ENCODE data around the gene CKAP2L. TPM values are rescaled to one million over a fixed set of nuclear protein-coding genes. Genes with fewer than 3 reads are reported as not detected.

The CKAP2L gene
- total and polyA plus RNA-seq, 9 of the 15 experiments (the other 6 are each of a cell fraction or from before 2014, with no cell fraction given): 10.4 to 21.9 (median 14.2) TPM

GRCh38 chr2:112712903-112713584, 51.4 kb downstream of the CKAP2L start (continued):
- TF ChIP-seq RREB1 (CRISPR knock-in tag; IDR thresholded peaks at IDR 0.05): no peak
- TF ChIP-seq SNAPC5 (CRISPR knock-in tag; IDR thresholded peaks at IDR 0.05): no peak
- TF ChIP-seq, protein P1, sequence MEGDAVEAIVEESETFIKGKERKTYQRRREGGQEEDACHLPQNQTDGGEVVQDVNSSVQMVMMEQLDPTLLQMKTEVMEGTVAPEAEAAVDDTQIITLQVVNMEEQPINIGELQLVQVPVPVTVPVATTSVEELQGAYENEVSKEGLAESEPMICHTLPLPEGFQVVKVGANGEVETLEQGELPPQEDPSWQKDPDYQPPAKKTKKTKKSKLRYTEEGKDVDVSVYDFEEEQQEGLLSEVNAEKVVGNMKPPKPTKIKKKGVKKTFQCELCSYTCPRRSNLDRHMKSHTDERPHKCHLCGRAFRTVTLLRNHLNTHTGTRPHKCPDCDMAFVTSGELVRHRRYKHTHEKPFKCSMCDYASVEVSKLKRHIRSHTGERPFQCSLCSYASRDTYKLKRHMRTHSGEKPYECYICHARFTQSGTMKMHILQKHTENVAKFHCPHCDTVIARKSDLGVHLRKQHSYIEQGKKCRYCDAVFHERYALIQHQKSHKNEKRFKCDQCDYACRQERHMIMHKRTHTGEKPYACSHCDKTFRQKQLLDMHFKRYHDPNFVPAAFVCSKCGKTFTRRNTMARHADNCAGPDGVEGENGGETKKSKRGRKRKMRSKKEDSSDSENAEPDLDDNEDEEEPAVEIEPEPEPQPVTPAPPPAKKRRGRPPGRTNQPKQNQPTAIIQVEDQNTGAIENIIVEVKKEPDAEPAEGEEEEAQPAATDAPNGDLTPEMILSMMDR (IDR thresholded peaks at IDR 0.05 in 2 of 3, conservative IDR thresholded peaks at IDR 0.05 in 1 of 3; ENCODE audit: insufficient read depth in 2 of 3, low read depth in 1 of 3, low read length in 3 of 3): no peak
- no peak for TF ChIP-seq ZNF408 (CRISPR knock-in tag; IDR thresholded peaks at IDR 0.05; ENCODE audit: low read depth)
- TF ChIP-seq PRMT5 (CRISPR knock-in tag; IDR thresholded peaks at IDR 0.05): no peak
- TF ChIP-seq SMARCE1 (IDR thresholded peaks at IDR 0.05): 0 out of 2 replicates have a peak, but pooled peaks have one; percentile 44
- 0 out of 2 replicates have a peak, but pooled peaks have one; percentile 7 for TF ChIP-seq SMC3 (conservative IDR thresholded peaks at IDR 0.05; ENCODE audit: insufficient read depth, low read depth, low read length)
- TF ChIP-seq SMARCC2 (IDR thresholded peaks at IDR 0.05; ENCODE audit: low read depth): 0 out of 2 replicates have a peak, but pooled peaks have one; percentile 18
- TF ChIP-seq RBM22 (IDR thresholded peaks at IDR 0.05; ENCODE audit: low read depth, low read length, poor library complexity, severe bottlenecking): no peak
- no peak for TF ChIP-seq ZBTB33 (CRISPR knock-in tag; IDR thresholded peaks at IDR 0.05)
- TF ChIP-seq KDM1A (IDR thresholded peaks at IDR 0.05): peak; percentile 69 to 86
- TF ChIP-seq ZNF449 (CRISPR knock-in tag; IDR thresholded peaks at IDR 0.05): no peak
- no peak for TF ChIP-seq SLC30A9 (CRISPR knock-in tag; IDR thresholded peaks at IDR 0.05)
- TF ChIP-seq POLR2H (tag; IDR thresholded peaks at IDR 0.05; ENCODE audit: low read depth): no peak
- no peak for TF ChIP-seq TARDBP (IDR thresholded peaks at IDR 0.05)
